ENCODE measurements around the gene ZMYND11.

- TF ChIP-seq, protein P1, sequence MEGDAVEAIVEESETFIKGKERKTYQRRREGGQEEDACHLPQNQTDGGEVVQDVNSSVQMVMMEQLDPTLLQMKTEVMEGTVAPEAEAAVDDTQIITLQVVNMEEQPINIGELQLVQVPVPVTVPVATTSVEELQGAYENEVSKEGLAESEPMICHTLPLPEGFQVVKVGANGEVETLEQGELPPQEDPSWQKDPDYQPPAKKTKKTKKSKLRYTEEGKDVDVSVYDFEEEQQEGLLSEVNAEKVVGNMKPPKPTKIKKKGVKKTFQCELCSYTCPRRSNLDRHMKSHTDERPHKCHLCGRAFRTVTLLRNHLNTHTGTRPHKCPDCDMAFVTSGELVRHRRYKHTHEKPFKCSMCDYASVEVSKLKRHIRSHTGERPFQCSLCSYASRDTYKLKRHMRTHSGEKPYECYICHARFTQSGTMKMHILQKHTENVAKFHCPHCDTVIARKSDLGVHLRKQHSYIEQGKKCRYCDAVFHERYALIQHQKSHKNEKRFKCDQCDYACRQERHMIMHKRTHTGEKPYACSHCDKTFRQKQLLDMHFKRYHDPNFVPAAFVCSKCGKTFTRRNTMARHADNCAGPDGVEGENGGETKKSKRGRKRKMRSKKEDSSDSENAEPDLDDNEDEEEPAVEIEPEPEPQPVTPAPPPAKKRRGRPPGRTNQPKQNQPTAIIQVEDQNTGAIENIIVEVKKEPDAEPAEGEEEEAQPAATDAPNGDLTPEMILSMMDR (IDR thresholded peaks at IDR 0.05; ENCODE audit: low read depth, low read length, poor library complexity, severe bottlenecking), result no peak
- TF ChIP-seq EZH2phosphoT487 (IDR thresholded peaks at IDR 0.05; ENCODE audit: borderline replicate concordance, low read length), result no peak
Observed at GRCh38 chr10:224571-224970, 89.3 kb downstream of the ZMYND11 start.
